ENCODE data around the gene CCDC184. TPM values are rescaled to one million over a fixed set of nuclear protein-coding genes. Genes with fewer than 3 reads are reported as not detected.

The CCDC184 gene
- polyA plus RNA-seq, 2 of the 4 experiments (the other 2 are of a cell fraction) = 1.5 to 2.7 TPM

DNA sequence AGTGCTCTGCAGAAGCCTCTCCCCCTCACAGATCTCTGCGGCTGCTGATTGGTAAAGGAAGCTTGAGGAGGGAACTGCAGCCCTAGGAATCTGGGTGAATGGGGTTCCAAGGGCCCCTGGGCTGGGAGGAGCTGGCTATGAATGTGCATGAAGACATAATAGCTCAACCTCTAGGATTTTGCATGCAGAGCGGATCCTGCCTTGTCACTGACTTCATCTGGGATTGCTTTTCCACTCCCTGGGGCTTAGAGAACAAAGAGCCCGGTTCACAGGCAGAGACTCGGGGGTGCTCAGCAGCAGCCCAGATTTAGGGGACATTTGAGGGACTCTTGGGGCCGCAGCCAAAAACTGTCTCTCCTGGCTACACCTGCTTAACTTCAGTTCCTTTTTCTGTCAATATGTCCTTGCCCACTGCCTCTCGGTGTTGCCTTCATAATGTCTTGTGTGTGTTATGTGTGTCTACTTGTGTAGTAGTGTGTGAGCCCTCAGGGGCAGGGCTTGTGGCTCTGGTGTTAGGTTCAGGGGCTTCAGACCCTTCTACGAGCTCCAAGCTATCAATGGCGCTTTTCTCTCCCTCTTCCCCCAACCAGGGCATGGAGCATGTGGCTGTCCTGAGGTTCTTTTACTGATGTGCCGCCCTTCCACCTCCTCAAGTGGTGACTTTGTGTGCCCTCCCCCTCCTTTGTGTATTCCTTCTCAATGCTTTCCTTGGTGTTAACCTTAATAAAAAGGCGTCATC, 1.9 kb downstream of the CCDC184 start:
- no peak overlapping the region for H3K4me3 ChIP-seq
- CTCF ChIA-PET = interaction anchor here (1.1 to 5.7 kb wide), 5 partner anchors 9 to 433 kb away, joined by 3 to 63 read pairs (median 5); partner anchors contain the start of gene ASB8
- no peaks in the 10 kb centered on the region for H3K9me3 ChIP-seq
- POLR2A ChIA-PET = no interaction called here
- H3K4me1 ChIP-seq = peaks cover 7% of the 10 kb centered on the region; the same call in 2 of the 3 replicates
- no peak overlapping the region for H3K27ac ChIP-seq
- TF ChIP-seq ZSCAN20 (CRISPR knock-in tag; IDR thresholded peaks at IDR 0.05) (no peak), JUNB (IDR thresholded peaks at IDR 0.05) (no peak), E2F6 (IDR thresholded peaks at IDR 0.05; ENCODE audit: borderline replicate concordance, low read depth) (no peak), CBX2 (IDR thresholded peaks at IDR 0.05; ENCODE audit: borderline replicate concordance, low read depth) (no peak), HOXA7 (CRISPR knock-in tag; IDR thresholded peaks at IDR 0.05) (no peak), KDM1A (IDR thresholded peaks at IDR 0.05; ENCODE audit: low read depth) (no peak)
- no peak overlapping the region for H3K4me2 ChIP-seq
- WGBS (ENCODE audit: missing lambda C conversion rate) = 73% methylated on average over 10 of the region's 10 CpGs
- DNase-seq (ENCODE audit: low read depth in 1 of 2, low spot score in 1 of 2) = no peak
- no peak for ATAC-seq
- FAIRE-seq = no peak

GRCh38 chr12:48187916-48188695, 4.7 kb downstream of the CCDC184 start:
- Histone ChIP-seq H3K4me1 (peaks cover 4% of the 10 kb centered on the region; the same call in 1 of the 3 replicates), H3K27ac (no peak overlapping the region), H3K4me3 (no peak overlapping the region), H3K9me3 (no peaks in the 10 kb centered on the region), H3K4me2 (no peak overlapping the region)
- ChIA-PET CTCF (interaction anchor here (0.5 to 5.7 kb wide), 8 partner anchors 9 to 430 kb away, joined by 3 to 63 read pairs (median 4); partner anchors contain the start of gene ASB8), POLR2A (interaction anchor here (0.5 kb wide), 1 partner anchor 18 kb away, joined by 4 read pairs; no protein-coding TSS in a partner anchor)
- no peak for ATAC-seq
- 64% methylated on average over 10 of the region's 10 CpGs for WGBS (ENCODE audit: missing lambda C conversion rate)
- peak; percentile 13 for FAIRE-seq
- no peak for TF ChIP-seq FOXS1 (CRISPR knock-in tag; IDR thresholded peaks at IDR 0.05)
- no peak for TF ChIP-seq RFX5 (IDR thresholded peaks at IDR 0.05)
- TF ChIP-seq CHD4 (IDR thresholded peaks at IDR 0.05; ENCODE audit: borderline replicate concordance) = no peak
- TF ChIP-seq RNF2 (IDR thresholded peaks at IDR 0.05; ENCODE audit: borderline replicate concordance, low read depth) = no peak
- TF ChIP-seq NFE2L2 (conservative IDR thresholded peaks at IDR 0.05; ENCODE audit: low read length) = no peak
- TF ChIP-seq HOXB5 (CRISPR knock-in tag; IDR thresholded peaks at IDR 0.05) = no peak
- no peak for TF ChIP-seq ZSCAN20 (CRISPR knock-in tag; IDR thresholded peaks at IDR 0.05)
- TF ChIP-seq POLR2AphosphoS2 (conservative IDR thresholded peaks at IDR 0.05; ENCODE audit: low read length) = no peak
- no peak for DNase-seq (ENCODE audit: low read depth in 1 of 2, low spot score in 1 of 2)

DNA sequence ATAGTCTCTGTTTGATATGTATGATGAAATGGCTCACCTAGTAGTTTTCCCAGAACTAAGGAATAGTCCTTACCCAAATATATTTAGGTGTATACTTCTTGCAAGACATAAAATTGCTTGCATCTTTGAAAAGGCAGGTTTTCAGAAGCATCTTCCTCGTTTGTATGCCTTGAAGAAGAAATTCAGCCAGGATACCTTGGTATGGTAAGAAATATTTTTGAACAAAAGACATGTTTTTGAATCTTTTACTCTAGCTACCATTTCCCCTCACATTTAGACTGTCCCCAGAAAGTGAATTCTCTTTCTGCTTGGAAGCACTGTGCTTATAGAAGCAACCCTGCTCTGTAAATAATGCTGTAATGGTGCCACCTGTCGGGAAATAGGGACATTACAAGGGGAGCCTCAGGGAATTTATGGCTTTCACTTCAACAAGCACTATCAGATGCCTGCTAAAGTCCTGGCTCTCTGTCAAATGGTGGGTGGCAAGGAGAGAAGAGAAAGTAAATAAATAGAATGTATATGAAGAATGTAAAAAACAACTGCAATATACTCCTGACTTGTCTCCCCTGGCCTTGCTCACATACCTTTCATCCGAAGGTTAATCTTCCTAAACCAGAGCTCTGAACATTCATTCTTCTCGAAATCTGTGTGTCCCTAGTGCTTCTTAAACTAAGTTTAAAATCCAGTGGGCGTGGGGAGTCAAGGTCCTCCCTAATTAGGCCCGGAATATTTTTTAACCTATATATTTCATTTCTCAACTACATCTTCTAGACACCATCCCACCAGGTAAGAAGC, 6.1 kb downstream of the CCDC184 start:
- TF ChIP-seq SMC3 (IDR thresholded peaks at IDR 0.05) = peak; percentile 60
- TF ChIP-seq POLR2AphosphoS2 (conservative IDR thresholded peaks at IDR 0.05; ENCODE audit: low read length) = no peak
- TF ChIP-seq USF2 (IDR thresholded peaks at IDR 0.05) = no peak
- TF ChIP-seq, protein P1, sequence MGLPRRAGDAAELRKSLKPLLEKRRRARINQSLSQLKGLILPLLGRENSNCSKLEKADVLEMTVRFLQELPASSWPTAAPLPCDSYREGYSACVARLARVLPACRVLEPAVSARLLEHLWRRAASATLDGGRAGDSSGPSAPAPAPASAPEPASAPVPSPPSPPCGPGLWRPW (IDR thresholded peaks at IDR 0.05) = no peak
- no peak for TF ChIP-seq CBX8 (IDR thresholded peaks at IDR 0.05)
- TF ChIP-seq SREBF2 (IDR thresholded peaks at IDR 0.05) = no peak
- TF ChIP-seq, protein P2, sequence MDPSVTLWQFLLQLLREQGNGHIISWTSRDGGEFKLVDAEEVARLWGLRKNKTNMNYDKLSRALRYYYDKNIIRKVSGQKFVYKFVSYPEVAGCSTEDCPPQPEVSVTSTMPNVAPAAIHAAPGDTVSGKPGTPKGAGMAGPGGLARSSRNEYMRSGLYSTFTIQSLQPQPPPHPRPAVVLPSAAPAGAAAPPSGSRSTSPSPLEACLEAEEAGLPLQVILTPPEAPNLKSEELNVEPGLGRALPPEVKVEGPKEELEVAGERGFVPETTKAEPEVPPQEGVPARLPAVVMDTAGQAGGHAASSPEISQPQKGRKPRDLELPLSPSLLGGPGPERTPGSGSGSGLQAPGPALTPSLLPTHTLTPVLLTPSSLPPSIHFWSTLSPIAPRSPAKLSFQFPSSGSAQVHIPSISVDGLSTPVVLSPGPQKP (IDR thresholded peaks at IDR 0.05; ENCODE audit: low read depth, low read length) = no peak
- TF ChIP-seq CHD4 (IDR thresholded peaks at IDR 0.05; ENCODE audit: borderline replicate concordance) = no peak
- TF ChIP-seq, protein P3, sequence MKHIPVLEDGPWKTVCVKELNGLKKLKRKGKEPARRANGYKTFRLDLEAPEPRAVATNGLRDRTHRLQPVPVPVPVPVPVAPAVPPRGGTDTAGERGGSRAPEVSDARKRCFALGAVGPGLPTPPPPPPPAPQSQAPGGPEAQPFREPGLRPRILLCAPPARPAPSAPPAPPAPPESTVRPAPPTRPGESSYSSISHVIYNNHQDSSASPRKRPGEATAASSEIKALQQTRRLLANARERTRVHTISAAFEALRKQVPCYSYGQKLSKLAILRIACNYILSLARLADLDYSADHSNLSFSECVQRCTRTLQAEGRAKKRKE (CRISPR knock-in tag; IDR thresholded peaks at IDR 0.05; ENCODE audit: low read depth) = no peak
- TF ChIP-seq HOXA7 (CRISPR knock-in tag; IDR thresholded peaks at IDR 0.05) = no peak
- TF ChIP-seq EHF (CRISPR knock-in tag; IDR thresholded peaks at IDR 0.05) = no peak
- TF ChIP-seq RAD21 (conservative IDR thresholded peaks at IDR 0.05 in 1 of 2, IDR thresholded peaks at IDR 0.05 in 1 of 2) = peak; percentile 78 to 87
- TF ChIP-seq, protein P4, sequence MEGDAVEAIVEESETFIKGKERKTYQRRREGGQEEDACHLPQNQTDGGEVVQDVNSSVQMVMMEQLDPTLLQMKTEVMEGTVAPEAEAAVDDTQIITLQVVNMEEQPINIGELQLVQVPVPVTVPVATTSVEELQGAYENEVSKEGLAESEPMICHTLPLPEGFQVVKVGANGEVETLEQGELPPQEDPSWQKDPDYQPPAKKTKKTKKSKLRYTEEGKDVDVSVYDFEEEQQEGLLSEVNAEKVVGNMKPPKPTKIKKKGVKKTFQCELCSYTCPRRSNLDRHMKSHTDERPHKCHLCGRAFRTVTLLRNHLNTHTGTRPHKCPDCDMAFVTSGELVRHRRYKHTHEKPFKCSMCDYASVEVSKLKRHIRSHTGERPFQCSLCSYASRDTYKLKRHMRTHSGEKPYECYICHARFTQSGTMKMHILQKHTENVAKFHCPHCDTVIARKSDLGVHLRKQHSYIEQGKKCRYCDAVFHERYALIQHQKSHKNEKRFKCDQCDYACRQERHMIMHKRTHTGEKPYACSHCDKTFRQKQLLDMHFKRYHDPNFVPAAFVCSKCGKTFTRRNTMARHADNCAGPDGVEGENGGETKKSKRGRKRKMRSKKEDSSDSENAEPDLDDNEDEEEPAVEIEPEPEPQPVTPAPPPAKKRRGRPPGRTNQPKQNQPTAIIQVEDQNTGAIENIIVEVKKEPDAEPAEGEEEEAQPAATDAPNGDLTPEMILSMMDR (IDR thresholded peaks at IDR 0.05) = peak; percentile 83
- 18% methylated on average over 6 of the region's 6 CpGs for WGBS (ENCODE audit: missing lambda C conversion rate)
- POLR2A ChIA-PET = interaction anchor here (1.4 kb wide), 1 partner anchor 8 kb away, joined by 4 read pairs; no protein-coding TSS in a partner anchor

More for the DNA sequence above, 6.1 kb downstream of the CCDC184 start:
- no peak overlapping the region for H3K4me3 ChIP-seq
- DNase-seq (ENCODE audit: low read depth in 1 of 2, low spot score in 1 of 2) (peak; percentile 56 to 74), ATAC-seq (peak; percentile 76 to 81), FAIRE-seq (peak; percentile 76)
- CTCF ChIA-PET = interaction anchor here (0.6 to 2.1 kb wide), 33 partner anchors 10 to 428 kb away, joined by 3 to 34 read pairs (median 3); partner anchors contain the start of genes ASB8, PFKM and TMEM106C
- H3K4me2 ChIP-seq = peak overlapping the region; percentile 27; the same call in 1 of the 3 replicates
- H3K4me1 ChIP-seq = peaks cover 10% of the 10 kb centered on the region; the same call in 1 of the 3 replicates
- H3K27ac ChIP-seq = no peak overlapping the region
- no peaks in the 10 kb centered on the region for H3K9me3 ChIP-seq
